CD1c-positive myeloid dendritic cell (primary cell): ENCODE results near the gene PHF24.

Source experiments
- DNase-seq: peaks from one replicate; pipeline ENCODE4 v3.0.0-alpha.2; 2016; ENCODE audit errors: extremely low spot score

Gene PHF24

DNA sequence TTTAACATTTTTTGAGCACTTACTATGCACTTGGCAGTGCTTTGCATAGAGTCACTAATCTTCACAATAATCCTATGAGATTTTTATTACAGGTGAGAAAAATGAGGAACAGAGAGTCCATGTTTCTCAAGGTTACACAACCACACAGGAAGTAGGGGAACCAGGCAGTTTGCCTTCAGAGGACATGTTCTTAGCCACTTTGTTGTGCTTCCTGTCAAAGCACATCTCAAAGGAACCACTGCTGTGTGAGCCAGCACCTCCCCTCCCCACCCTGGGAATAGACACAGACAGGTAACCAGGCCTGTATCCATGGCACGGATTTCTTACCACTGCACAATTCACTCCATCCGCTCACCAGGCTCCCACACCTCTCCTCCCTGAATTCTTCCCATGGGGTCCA, 25.1 kb downstream of the PHF24 start:
- DNase-seq, result peak; percentile 66

DNA sequence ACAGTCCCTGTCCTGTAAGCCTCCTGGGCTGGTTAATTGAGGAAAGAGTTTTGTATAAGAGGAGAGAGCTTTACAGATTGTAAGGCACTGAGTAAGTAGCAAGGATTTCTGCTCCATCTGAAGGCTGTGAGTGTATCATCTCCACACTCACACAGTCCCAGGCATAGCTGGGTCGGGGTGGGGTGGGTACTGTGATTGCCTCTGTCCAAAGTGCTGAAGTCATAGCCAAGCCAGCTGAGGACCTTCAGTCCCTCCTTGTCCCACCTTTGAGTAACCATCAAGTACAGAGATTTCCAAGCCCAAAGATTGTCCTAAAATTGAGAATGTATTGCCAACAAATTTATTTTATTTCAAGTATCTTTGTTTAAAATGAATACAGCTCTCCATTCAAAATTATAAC, 26.0 kb downstream of the PHF24 start:
- peak; percentile 21 for DNase-seq

DNA sequence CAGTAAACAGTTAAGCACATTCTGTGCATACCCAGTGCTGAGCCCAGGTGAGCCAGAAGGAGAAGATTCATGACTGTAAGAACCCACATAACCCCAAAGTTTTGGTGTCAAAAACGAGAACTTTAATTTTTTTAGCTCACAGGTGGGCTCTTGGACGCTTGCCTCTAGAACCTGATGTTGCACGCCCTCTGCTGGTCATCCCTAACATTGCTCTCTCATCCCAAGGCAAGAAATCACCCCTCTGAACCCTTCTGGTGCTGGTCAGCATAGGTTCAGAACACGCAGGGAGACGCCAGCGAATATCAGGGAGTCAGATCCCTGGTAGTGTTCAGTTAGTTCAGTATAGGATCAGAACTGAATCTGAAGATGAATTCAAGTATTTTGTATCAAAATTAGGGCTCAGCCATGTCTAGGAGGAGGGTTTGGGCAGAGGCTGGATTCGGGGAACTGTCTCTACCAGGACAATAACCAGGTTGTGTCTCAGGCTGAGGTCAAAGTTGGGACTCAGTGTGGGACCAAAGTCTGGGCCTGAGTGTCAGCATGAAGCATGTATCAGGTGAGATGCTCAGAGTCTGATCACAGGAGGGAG, 27.3 kb downstream of the PHF24 start:
- DNase-seq, result peak; percentile 69

DNA sequence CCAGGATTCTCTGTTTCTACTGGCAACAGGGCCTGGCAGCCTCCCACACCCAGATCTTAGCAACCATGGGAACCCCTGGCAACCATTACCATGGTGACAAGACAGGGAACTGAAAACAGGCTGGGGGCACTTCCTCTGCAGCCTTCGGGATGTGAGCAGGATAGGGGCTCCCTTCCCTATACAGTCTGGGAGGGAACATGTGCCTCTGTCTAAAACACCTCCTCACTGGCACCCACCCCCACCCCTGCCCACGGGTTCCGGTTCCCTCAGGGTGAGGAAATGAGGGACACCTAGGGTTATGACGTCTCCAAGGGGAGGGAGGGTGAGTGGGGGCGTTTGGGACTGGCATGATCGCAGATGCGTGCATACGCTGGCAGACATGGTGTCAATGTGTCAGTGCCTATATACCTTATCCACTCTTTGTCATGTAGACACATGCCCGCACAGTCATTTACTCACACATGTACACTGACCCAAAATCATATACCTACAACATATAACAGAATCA, 28.5 kb downstream of the PHF24 start:
- DNase-seq, result peak; percentile 98

DNA sequence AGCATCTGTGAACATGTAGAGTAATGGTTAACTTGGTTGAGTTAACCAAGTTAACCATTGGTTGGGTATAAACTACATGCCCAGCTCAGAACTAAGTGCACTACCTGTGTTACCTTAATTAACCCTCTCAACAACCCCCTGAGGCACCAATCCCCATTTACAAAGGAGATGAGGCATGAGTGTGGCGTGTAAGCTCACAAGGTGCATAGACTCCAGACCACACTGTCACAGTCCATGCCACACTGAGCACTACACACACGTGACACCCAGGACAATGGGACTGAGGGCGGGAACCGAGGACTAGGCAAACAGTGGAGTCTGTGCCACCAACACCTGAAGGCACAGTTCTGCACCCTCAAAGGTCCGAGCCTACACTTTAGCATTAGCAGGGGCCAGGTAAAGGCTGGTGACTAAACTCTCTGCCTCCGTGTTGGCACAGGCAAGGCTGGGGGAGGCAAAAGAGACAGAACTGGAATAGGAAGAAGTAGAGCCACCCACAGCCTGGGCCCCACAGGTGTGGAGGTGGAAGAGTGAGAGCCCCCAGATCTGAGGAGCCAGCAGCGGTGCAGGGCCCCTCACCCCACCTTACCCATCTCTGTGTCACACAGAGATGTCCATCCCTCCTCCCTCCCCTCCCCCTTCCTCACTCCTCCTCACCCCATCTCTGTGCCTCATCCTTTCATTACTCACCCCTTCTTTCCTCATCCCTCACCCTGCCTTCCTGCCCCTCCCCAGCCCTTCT, 29.2 kb downstream of the PHF24 start:
- peak; percentile 24 for DNase-seq

DNA sequence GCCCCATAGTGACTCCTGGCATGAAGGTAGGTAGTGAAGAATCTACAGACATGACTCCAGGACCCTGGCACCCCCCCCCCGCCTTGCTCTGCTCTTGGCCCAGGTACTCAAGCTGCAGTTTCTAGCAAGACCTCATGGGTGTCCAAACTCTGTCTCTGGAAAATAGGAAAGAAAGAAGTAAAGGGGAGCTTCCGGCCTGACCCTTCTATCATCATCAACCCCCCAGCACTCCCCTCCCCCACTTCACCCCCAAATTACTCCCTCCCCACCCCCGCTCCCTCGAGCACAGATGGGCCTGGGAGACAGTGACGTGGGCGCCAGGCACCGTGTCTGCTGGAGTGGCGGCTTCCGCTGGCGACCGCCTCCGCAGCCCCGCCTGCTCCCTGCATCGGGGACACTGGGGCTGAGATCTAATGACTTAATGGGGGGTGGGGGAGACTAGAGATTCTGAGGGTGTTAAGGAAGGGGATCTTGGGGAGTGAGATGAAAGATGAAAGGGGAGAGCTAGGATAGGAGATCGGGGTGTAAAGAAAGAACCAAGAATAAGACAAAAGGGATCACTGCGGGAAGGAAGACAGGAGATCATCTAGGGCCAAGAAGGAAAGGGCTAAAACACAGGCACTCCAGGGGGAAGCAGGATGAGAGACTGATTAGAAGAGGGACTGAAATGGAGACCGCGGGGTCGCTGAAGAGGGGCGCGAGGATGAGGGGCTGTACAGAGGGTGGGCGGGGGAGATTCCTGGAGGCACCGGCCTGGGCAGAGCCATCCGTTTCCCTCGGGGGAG, 30.3 kb downstream of the PHF24 start:
- DNase-seq, result peak; percentile 77

DNA sequence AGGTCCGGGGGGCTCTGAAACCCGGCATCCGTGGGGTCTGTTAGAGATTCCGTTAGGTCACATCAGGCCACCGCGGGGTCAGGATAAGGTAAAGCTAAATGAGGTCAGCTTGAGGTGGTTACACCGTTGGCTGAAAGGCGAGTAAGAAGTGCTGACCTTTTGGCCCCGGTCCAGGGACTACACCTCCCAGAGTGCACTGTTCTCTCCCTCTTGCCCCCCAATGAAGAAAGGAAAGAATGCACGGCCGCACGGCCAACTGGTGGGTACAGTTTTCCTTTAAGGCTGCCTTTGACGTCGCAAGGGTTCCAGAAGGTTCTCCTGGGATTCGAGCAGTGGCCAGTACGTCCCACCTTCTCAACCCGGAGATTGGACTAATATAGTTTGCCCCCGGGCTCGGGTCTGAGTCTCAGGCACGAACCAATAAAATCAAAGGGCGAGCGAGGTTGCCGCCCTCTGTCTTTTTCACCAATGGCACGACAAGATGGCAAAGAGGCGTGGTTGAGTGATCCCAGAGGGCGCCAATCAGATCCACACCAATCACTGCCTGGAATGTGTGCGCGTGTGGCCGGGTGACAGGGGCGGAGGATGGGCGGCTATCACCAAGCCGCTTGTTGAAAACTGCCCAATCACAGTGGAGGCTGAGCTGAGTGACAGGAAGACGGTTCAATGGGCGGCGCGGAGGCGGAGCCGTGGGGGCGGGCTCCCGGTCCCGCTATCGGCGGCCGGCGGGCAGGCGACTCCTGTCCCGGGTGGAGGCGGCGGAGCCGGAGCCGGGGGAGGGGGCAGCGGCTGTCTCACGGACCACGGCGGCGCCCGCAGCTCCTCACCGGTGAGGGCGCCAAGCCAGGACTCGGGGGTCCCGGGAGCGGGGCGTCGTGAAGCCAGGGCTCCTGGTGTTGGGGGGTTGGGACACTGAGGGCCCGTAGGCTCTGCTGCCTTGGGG, 31.2 kb downstream of the PHF24 start, which contains the start of gene DNAJB5:
DNAJB5 (plus strand) TSS at position 743 of the 943 bp plus-strand sequence. CDS start 886 bp downstream, outside the sequence.
- peak; percentile 99 for DNase-seq

DNA sequence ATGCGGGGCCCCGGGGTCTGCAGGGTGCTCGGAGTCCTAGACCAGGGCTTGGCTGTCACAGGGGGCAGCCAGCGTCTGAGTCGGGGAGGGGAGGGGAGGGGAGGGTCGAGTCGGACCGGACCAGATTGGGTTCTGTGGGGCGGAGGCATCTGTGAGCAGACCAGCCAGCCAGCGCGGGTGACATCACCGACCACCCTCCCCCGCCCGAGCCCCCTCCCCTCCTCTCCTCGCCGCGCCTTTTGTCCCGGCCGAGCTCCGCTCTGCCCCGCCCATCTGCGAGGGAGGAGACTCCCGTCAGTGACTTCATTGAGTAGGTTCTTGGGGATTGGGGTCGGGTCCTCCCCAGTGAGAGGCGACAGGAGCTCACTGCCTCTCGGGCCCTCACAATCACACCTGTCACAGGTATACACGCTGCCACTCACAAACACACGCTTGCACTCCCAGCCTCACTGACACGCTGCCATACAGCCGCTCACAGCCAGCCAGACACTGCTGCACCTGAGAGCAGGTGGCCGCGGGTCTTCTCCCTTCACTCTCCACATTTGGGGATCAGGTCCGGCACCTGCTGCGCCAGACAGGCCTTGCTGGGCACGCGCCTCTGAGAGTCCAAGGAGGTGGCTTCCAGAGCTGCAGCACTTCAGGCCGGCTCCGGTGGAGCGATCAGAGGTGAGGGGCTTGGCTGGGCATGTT, 32.0 kb downstream of the PHF24 start:
- peak; percentile 70 for DNase-seq

DNA sequence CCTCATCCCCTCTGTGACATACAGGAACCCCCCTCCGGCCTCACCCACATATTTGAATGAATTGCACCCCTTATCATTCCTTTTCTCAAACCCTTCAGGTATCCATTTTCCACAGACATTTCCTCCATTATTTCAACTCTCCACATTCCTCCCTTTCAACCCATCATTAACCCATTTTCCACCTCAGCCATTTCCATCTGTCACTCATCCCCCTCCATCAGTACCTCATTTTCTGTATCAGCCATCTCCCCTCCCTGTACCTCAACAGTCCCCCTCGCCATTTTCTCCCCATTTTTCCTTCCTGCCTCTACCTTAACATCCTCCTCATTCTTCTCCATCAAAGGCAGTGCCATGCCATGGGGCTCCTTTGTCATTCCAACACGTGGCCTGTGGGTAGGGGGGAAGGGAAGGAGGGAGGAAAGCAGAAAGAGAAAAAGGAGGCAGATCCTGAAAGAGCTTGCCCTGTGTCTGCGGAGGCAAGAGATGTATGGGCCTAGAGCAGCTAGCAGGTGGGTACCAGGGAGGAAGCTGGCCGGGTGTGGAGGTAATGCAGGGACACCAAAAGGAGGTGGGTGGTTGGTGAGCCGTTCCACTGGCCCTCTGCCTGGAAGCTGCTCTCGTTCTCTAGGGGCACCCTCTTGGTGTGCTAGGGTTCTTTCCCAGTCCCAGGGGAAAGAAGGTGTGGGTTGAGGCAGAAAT, 33.0 kb downstream of the PHF24 start:
- DNase-seq, result no peak

DNA sequence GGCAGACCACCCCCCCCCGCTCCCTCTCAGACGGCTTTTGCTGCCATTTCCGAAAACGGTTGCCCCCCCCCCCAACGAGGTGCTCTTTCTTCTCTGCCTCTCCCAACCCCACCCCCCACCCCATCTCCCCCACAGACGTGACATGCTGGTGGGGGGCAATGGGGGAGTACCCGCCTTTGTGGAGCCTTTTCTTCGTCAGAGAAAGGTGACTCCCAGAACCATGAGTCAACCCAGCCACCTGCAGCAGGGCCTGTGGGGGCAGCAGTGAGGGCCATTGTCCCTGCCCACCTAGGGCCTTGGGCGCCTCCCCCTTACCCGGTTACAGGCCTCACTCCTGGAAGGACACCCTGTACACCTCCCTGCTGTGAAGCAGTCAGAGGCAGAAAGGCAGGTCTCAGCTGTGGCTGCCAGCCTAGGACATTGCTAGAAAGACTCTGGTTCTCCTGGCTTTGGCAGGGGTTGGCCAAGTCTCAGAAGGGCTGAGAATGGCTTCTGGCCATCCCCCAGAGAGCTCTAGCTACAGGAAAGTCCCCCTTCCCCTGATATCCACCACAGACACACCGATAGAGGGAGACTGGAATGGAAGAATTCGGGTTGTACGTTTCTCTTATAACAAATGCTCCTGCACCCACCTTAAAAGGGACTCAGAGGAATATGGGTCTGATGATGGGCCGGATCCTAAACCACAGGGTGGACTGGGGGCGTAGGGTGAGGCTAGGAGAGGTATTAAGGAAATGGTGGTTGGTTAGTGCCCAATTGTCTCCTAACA, 33.7 kb downstream of the PHF24 start:
- DNase-seq, result no peak

DNA sequence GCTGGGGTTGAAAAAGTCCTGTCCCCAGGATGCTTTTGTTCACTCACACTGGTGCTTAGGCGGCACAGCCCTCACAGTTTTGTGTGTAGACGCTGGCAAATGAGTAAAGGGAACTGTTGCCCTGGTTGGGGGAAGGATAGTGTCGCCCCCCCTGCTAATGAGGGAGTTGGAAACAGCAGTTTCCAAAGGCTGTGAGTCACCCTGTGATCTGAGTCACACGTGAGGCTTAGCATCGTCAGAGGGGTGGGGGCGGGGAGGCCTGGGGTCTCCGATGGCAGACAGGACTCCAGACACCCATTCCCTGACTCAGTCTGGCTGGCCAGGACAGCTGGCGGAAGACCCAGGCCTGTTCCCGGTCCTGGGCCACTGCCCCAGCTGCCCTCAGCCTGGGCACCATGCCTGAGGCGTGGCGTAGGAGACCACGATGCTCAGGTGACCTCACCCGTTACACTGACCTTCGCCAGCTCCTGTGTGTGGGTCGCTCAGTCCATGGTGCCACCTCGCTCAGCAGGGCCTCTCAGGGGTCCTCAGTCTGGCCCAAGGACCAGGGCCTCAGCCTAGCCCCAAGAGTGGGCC, 34.4 kb downstream of the PHF24 start:
- DNase-seq, result peak; percentile 84

DNA sequence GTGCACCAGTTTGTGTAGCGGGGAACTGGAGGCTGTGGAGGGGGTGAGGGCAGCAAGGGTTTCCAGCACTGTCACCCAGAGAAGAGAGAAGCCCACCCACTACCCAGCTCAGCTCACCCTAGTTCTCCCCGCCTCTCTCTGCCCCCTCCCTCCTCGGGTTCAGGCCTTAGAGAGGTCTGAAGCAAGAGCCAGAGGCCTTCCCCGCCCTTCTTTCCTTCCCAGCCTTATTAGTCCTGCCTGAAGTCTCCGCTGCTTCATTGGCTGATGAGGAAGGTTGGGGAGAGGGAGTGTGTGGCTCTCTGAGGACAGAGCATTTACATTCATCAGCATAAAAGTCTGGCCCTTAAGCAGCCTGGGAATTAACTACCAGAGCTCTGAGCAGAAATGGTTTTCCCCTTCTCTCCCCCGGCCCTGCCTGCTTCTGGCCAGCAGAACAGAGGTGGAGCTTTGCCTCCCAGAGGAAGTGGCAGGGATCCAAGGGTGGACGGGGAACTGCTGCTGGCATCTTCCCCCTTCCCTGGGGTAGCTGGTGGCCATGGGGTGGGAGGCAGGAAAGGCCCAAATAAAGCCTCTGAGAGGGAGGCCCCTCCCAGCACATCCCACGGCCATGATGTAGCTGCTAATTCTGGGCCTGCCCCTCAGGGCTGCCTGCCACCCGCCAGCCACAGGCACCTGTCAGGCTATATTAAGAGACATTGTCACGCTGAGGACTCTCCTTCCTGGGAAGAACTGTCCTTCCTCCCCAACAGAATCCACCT, 35.6 kb downstream of the PHF24 start:
- DNase-seq, result peak; percentile 85

DNA sequence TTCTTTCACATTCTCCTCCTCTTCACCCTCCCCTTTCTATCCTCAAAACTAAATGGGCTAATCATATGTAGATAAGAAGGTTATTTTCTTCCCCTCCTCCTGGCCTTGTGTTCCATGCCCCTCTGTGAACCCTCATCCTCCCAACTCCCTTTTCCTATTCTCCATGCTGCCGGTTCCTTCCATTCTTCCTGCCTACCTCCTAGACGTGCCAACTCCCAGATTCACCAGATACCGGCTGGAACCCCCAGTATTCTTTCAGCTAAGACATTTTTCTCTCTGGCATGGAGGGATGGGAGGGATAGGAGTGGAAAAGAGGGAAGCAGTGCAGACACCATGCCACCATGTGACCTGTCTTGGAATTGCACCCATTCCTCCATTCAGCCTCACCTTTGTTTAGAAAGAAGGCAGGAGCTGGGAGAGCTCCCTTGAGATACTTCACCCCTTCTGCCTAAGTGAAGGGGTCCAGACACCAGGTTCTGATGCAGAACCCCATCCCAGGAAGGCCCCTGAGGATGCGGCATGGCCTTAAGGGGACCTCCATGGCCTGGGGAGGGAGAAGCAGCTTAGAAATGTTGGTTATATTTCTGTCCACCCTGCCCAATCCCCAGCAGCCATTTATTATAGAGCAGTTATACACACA, 36.3 kb downstream of the PHF24 start:
- DNase-seq, result peak; percentile 28

DNA sequence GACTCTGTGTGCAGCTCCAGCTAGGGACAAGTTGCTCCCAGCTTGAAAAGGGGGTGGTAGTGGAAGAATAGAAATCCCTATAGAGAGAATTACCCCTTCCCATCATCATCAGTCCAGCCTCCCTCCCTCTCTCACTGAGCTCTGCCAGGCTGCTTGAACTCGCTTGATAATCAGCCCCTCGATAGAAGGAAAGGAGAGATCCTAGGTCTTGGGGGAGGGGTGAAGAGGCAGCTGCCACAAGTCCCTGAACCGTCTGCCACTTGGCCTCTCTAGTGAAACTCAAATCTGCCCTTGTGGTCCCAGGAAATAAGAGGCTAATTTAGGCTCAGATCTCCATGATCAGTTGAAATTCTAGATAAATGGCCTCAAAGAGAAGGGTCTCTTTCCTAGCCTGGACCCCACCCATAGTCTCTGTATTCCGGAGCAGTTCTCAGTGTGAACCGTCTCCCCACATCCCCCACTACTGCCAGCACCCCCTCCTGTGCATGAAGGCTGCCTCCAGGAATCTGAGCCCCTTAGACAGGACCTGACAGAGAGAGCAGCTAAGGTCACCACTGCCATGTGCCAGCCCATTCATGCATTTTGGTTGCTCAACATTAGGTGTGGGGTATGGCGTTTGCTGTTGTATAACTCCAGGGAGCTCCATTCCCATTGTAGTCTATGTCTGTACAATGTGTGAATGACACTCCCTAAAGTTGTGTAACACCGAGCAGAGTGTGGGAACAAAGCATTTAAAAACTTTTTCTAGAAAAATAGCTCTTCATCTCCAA, 37.0 kb downstream of the PHF24 start:
- no peak for DNase-seq

DNA sequence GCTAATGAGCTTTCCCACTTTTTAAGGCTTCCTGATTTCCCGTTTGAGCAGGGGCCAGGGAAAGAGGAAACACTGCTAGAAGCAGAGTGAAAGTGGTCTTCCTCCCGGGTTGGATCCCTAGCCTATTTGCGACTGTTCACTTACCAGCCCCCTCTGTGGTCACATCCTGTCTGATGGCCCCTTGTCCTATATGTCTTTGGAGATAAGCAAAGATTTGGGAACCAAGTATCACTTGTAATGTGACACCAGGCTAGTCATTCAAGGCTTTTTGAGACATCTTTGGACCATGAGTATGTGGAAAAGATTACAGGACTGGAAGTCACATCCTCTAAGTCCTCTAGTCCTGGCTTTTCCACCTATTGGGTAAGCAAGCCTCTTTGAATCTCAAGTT, 37.6 kb downstream of the PHF24 start:
- DNase-seq, result peak; percentile 5

DNA sequence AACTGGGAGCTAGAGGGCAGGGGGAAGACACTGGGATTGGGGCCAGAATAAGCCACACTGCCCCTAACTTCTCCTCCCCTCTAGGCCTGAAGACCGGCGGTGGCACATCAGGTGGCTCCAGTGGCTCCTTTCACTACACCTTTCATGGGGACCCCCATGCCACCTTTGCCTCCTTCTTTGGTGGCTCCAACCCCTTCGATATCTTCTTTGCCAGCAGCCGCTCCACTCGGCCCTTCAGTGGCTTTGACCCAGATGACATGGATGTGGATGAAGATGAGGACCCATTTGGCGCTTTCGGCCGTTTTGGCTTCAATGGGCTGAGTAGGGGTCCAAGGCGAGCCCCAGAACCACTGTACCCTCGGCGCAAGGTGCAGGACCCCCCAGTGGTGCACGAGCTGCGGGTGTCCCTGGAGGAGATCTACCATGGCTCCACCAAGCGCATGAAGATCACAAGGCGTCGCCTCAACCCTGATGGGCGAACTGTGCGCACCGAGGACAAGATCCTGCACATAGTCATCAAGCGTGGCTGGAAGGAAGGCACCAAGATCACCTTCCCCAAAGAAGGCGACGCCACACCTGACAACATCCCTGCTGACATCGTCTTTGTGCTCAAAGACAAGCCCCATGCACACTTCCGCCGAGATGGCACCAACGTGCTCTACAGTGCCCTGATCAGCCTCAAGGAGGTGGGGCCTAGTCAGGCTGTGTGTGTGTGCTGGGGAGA, 38.3 kb downstream of the PHF24 start:
- DNase-seq, result no peak
